A673 (cell line): ENCODE measurements around the gene HEPHL1.

ENCODE experiments used
- CTCF ChIP-seq: fragments of 300-800, 200-600 bp; sonication (generic); conservative IDR thresholded peaks from 2 replicates; pipeline ENCODE4 v1.5.1; 2017; ENCODE audit warnings: low read depth, mild to moderate bottlenecking, antibody characterized with exemption, low read length, moderate library complexity, mixed read lengths
- EZH2 ChIP-seq: fragments of 200-600 bp; sonication (generic); IDR thresholded peaks from 2 replicates; pipeline ENCODE4 v1.6.1; 2017; ENCODE audit warnings: borderline replicate concordance, low read depth, mild to moderate bottlenecking, mixed read lengths, antibody characterized with exemption, low read length; ENCODE audit not compliant: poor library complexity, severe bottlenecking

GRCh38 chr11:94154095-94154856, 133.1 kb downstream of the HEPHL1 start:
- TF ChIP-seq CTCF (no peak), EZH2 (no peak)
